Measurements from ENCODE around the gene NIPBL. TPM values are rescaled to one million over a fixed set of nuclear protein-coding genes. Genes with fewer than 3 reads are reported as not detected.
A peak's percentile ranks its signal among the peaks of the same experiment; 100 is the strongest.
"Not testable (repeated sequence)": the region's sequence is repeated elsewhere in the genome, so short reads cannot be mapped to it uniquely, and the experiment has no call there.

The NIPBL gene
- total and polyA plus RNA-seq, 4 experiments from 2014 or later, result 3.8 to 110 (median 74.4) TPM

DNA sequence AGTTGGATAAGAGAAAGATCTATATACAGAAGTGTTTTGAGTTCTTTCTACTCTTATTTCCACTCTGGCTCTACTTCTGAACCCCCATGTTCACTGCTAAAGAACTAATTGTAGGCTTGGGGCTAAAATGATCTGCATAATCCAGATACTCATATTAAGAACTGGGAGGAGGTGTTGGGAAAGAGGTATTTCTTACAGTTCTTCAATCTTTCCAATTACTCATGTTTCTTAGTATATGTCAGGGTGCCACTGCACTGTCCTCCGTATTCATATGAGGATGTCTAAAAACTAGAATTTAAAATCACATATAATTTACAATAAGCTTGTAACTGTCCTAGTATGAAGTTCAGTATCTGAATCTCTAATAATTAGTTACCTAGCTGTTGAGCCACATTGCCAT lies 12.7 kb downstream of the NIPBL start:
- H3K27ac ChIP-seq (ENCODE audit: low read depth, low read length), result no peak overlapping the region
- no peak overlapping the region for H3K27ac Mint-ChIP-seq
- ChIA-PET CTCF (ENCODE audit: partially characterized antibody) (no interaction called here), POLR2A (ENCODE audit: partially characterized antibody) (no interaction called here)
- intact Hi-C loops (cut with micrococcal nuclease), result no loop called here
- peaks cover 46 to 72% (median 58%) of the 10 kb centered on the region in 4 donors for H3K4me1 Mint-ChIP-seq
- no peaks in the 10 kb centered on the region for H3K27me3 ChIP-seq (ENCODE audit: insufficient read depth, low read length)
- no peaks in the 10 kb centered on the region for H3K9me3 ChIP-seq (ENCODE audit: control insufficient read depth in 1 of 2, low read length in 2 of 2)
- peaks cover 61% of the 10 kb centered on the region for H3K4me1 ChIP-seq (ENCODE audit: insufficient read depth, low read length)
- no peaks in the 10 kb centered on the region for H3K27me3 Mint-ChIP-seq
- DNase-seq, result no peak
- H3K4me3 Mint-ChIP-seq, result peak overlapping the region in 2 of 8 donors; percentile 31 to 40
- no peak overlapping the region for H3K4me3 ChIP-seq (ENCODE audit: low read length in 2 of 2)
- no peaks in the 10 kb centered on the region for H3K36me3 ChIP-seq (ENCODE audit: insufficient read depth, low read length)
- H3K9me3 Mint-ChIP-seq, result peaks cover 0 to 5% (median under 1%) of the 10 kb centered on the region in 8 donors
- peaks cover 16 to 24% of the 10 kb centered on the region in 2 donors for H3K36me3 Mint-ChIP-seq

DNA sequence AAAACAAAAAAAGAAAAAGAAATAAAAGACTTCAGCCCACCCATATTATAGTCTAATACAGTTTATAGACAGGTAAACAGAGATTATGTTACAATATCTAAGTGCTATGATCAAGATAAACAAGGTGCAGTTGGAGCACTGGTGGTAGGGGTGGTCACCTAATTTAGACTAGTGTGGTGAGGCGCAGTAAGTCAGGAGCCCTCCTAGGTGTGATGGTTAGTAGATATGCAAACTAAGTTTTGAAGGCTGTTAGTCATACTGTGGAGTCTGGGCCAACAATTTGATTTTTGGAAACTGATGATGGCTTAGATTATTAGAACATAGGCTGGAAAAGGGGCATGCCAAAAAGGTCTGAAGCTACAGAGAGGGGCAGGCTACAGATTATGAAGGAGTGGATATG lies 14.7 kb downstream of the NIPBL start:
- POLR2A ChIA-PET (ENCODE audit: partially characterized antibody), result no interaction called here
- H3K9me3 ChIP-seq (ENCODE audit: control insufficient read depth in 1 of 2, low read length in 2 of 2), result no peaks in the 10 kb centered on the region
- H3K27me3 ChIP-seq (ENCODE audit: insufficient read depth, low read length), result no peaks in the 10 kb centered on the region
- H3K4me3 ChIP-seq (ENCODE audit: low read length in 2 of 2), result no peak overlapping the region
- CTCF ChIA-PET (ENCODE audit: partially characterized antibody), result no interaction called here
- intact Hi-C loops (cut with micrococcal nuclease), result no loop called here
- H3K27ac ChIP-seq (ENCODE audit: low read depth, low read length), result no peak overlapping the region
- peaks cover 11 to 13% of the 10 kb centered on the region in 2 donors for H3K36me3 Mint-ChIP-seq
- H3K36me3 ChIP-seq (ENCODE audit: insufficient read depth, low read length), result no peaks in the 10 kb centered on the region
- peaks cover 65% of the 10 kb centered on the region for H3K4me1 ChIP-seq (ENCODE audit: insufficient read depth, low read length)
- no peak for DNase-seq
- no peak overlapping the region for H3K27ac Mint-ChIP-seq
- peaks cover 0 to 5% (median under 1%) of the 10 kb centered on the region in 8 donors for H3K9me3 Mint-ChIP-seq
- H3K4me3 Mint-ChIP-seq, result peak overlapping the region in 2 of 8 donors; percentile 6 to 7
- peaks cover 54 to 79% (median 62%) of the 10 kb centered on the region in 4 donors for H3K4me1 Mint-ChIP-seq
- H3K27me3 Mint-ChIP-seq, result no peaks in the 10 kb centered on the region

DNA sequence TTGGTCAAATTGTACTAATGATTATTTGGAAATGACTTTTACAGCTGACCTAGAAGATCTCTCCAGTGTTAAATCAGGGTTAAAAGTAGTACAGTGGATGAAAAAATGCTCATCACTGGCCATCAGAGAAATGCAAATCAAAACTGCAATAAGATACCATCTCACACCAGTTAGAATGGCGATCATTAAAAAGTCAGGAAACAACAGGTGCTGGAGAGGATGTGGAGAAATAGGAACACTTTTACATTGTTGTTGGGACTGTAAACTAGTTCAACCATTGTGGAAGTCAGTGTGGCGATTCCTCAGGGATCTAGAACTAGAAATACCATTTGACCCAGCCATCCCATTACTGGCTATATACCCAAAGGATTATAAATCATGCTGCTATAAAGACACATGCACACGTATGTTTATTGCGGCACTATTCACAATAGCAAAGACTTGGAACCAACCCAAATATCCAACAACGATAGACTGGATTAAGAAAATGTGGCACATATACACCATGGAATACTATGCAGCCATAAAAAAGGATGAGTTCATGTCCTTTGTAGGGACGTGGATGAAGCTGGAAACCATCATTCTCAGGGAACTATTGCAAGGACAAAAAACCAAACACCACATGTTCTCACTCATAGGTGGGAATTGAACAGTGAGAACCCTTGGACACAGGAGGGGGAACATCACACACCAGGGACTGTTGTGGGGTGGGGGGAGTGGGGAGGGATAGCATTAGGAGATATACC lies 15.7 kb downstream of the NIPBL start:
- Mint-ChIP-seq H3K36me3 (peaks cover 11 to 13% of the 10 kb centered on the region in 2 donors), H3K27ac (peak overlapping the region in 1 of 7 donors; percentile 6), H3K4me1 (peaks cover 52 to 76% (median 61%) of the 10 kb centered on the region in 4 donors)
- POLR2A ChIA-PET (ENCODE audit: partially characterized antibody); H3K4me3 ChIP-seq (ENCODE audit: low read length in 2 of 2); H3K27me3 ChIP-seq (ENCODE audit: insufficient read depth, low read length); H3K9me3 ChIP-seq (ENCODE audit: control insufficient read depth in 1 of 2, low read length in 2 of 2); intact Hi-C loops (cut with micrococcal nuclease); H3K27ac ChIP-seq (ENCODE audit: low read depth, low read length); H3K9me3 Mint-ChIP-seq; DNase-seq; H3K27me3 Mint-ChIP-seq; H3K36me3 ChIP-seq (ENCODE audit: insufficient read depth, low read length); H3K4me3 Mint-ChIP-seq: not testable (repeated sequence)
- peaks cover 61% of the 10 kb centered on the region for H3K4me1 ChIP-seq (ENCODE audit: insufficient read depth, low read length)
- CTCF ChIA-PET (ENCODE audit: partially characterized antibody), result interaction anchor here (0.6 kb wide), 1 partner anchor 487 kb away, joined by 3 read pairs; the partner anchor contains the start of gene WDR70

DNA sequence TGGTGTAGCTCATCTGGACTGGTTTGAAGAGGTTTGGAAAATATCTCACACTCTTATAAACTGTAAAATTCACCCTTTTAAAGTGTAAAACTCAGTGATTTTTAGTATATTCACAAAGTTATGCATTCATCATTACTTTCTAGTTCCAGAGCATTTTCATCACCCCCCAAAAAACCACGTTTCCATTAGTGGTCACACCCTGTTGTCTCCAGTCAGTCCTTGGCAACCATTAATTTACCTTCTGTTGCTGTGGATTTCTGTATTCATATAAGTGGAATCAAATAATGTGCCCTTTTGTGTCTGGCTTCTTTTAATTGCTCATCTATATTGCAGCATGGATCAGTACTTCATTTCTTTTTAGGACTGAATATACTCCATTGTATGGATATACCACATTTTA lies 18.4 kb downstream of the NIPBL start:
- H3K27me3 ChIP-seq (ENCODE audit: insufficient read depth, low read length), result no peaks in the 10 kb centered on the region
- peaks cover 0 to 5% (median 2%) of the 10 kb centered on the region in 8 donors for H3K9me3 Mint-ChIP-seq
- H3K4me1 ChIP-seq (ENCODE audit: insufficient read depth, low read length), result peaks cover 53% of the 10 kb centered on the region
- H3K27ac Mint-ChIP-seq, result peak overlapping the region in 1 of 7 donors; percentile 51
- H3K9me3 ChIP-seq (ENCODE audit: control insufficient read depth in 1 of 2, low read length in 2 of 2), result no peaks in the 10 kb centered on the region
- H3K36me3 ChIP-seq (ENCODE audit: insufficient read depth, low read length), result no peaks in the 10 kb centered on the region
- peak overlapping the region in 4 of 8 donors; percentile 2 to 60 (median 42) for H3K4me3 Mint-ChIP-seq
- POLR2A ChIA-PET (ENCODE audit: partially characterized antibody), result interaction anchor here (1.1 to 1.2 kb wide), 2 partner anchors 18 to 20 kb away, joined by 4 read pairs; partner anchors contain the start of gene NIPBL
- no peak overlapping the region for H3K4me3 ChIP-seq (ENCODE audit: low read length in 2 of 2)
- no peaks in the 10 kb centered on the region for H3K27me3 Mint-ChIP-seq
- H3K27ac ChIP-seq (ENCODE audit: low read depth, low read length), result no peak overlapping the region
- intact Hi-C loops (cut with micrococcal nuclease), result no loop called here
- H3K36me3 Mint-ChIP-seq, result peaks cover 11 to 13% of the 10 kb centered on the region in 2 donors
- H3K4me1 Mint-ChIP-seq, result peaks cover 46 to 75% (median 59%) of the 10 kb centered on the region in 4 donors
- CTCF ChIA-PET (ENCODE audit: partially characterized antibody), result interaction anchor here (0.7 to 1.8 kb wide), 3 partner anchors 10 to 165 kb away, joined by 3 to 6 read pairs (median 5); partner anchors contain the start of gene NIPBL
- no peak for DNase-seq

DNA sequence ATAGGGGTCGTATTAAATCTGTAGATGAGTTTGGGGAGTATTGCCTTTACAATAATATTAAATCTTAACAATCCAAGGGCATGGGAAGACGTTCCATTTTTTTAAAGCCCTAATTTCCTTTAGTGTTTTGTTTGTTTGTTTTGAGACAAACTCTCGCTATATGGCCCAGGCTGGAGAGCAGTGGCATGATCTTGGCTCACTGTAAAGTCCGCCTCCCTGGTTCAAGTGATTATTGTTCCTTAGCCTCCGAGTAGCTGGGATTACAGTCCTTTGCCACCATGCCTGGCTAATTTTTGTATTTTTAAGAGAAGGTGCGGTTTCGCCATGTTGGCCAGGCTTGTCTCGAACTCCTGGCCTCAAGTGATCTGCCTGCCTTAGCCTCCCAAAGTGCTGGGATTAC lies 19.9 kb downstream of the NIPBL start:
- H3K4me3 Mint-ChIP-seq, result peak overlapping the region in 2 of 8 donors; percentile 1 to 32
- Histone ChIP-seq H3K27ac (ENCODE audit: low read depth, low read length) (no peak overlapping the region), H3K4me1 (ENCODE audit: insufficient read depth, low read length) (peaks cover 53% of the 10 kb centered on the region), H3K9me3 (ENCODE audit: control insufficient read depth in 1 of 2, low read length in 2 of 2) (no peaks in the 10 kb centered on the region), H3K27me3 (ENCODE audit: insufficient read depth, low read length) (no peaks in the 10 kb centered on the region), H3K36me3 (ENCODE audit: insufficient read depth, low read length) (no peaks in the 10 kb centered on the region), H3K4me3 (ENCODE audit: low read length in 2 of 2) (no peak overlapping the region)
- no peak overlapping the region for H3K27ac Mint-ChIP-seq
- CTCF ChIA-PET (ENCODE audit: partially characterized antibody), result no interaction called here
- H3K36me3 Mint-ChIP-seq, result peaks cover 7 to 8% of the 10 kb centered on the region in 2 donors
- H3K4me1 Mint-ChIP-seq, result peaks cover 46 to 74% (median 62%) of the 10 kb centered on the region in 4 donors
- H3K27me3 Mint-ChIP-seq, result no peaks in the 10 kb centered on the region
- intact Hi-C loops (cut with micrococcal nuclease), result no loop called here
- no peak for DNase-seq
- POLR2A ChIA-PET (ENCODE audit: partially characterized antibody), result no interaction called here
- H3K9me3 Mint-ChIP-seq, result peaks cover 0 to 6% (median 1%) of the 10 kb centered on the region in 8 donors

DNA sequence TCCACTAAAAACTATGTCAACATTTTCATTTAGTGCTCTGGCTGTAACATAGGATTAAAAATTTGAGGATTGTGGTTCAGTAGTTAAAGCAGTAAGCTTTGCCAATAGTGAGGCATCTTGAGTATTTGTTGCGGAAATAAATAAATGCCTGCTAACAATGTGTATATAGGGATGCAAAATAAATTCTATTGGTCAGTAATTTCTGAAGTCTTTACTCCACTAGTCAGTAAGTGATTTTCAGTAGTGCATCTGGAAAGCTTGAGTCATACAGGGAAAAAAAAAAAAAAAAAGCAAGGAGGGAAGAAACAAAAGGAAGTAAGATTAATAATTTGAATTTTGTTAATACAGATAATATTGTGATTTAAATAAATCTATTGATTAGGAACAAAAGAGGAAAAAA lies 21.0 kb downstream of the NIPBL start:
- peaks cover 52 to 82% (median 66%) of the 10 kb centered on the region in 4 donors for H3K4me1 Mint-ChIP-seq
- CTCF ChIA-PET (ENCODE audit: partially characterized antibody), result interaction anchor here (0.7 kb wide), 1 partner anchor 16 kb away, joined by 3 read pairs; no protein-coding TSS in a partner anchor

DNA sequence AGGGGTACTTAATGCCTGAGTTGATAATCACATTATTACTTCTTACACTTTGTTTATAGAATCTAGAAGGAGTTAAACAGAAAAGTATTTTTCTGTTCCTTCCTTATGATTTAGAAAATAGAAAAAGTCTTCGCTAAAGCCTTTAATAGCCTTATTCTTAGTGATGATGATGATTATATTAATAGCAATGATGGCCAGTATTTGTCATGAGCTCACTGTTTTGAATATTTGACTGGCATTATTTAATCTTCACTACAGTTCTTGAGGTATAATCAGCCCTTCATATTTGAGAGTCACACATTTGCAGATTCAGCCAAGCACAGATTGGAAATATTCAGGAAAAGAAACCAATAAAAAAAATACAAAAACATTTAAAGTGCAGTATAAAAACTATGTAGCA lies 23.3 kb downstream of the NIPBL start:
- H3K4me1 Mint-ChIP-seq, result peaks cover 57 to 88% (median 68%) of the 10 kb centered on the region in 4 donors
- intact Hi-C loops (cut with micrococcal nuclease), result loop anchor here (1.0 kb wide), 1 partner anchor 7 kb away; no protein-coding TSS in a partner anchor
- H3K36me3 Mint-ChIP-seq, result peaks cover 0 to 6% of the 10 kb centered on the region in 2 donors
- H3K4me3 Mint-ChIP-seq, result peak overlapping the region in 2 of 8 donors; percentile 35 to 50
- ChIA-PET CTCF (ENCODE audit: partially characterized antibody) (interaction anchor here (0.8 kb wide), 1 partner anchor 24 kb away, joined by 3 read pairs; the partner anchor contains the start of gene NIPBL), POLR2A (ENCODE audit: partially characterized antibody) (interaction anchor here (1.0 kb wide), 1 partner anchor 24 kb away, joined by 3 read pairs; the partner anchor contains the start of gene NIPBL)
- peak overlapping the region in 1 of 7 donors; percentile 8 for H3K27ac Mint-ChIP-seq
- no peak for DNase-seq
- Histone ChIP-seq H3K36me3 (ENCODE audit: insufficient read depth, low read length) (no peaks in the 10 kb centered on the region), H3K4me3 (ENCODE audit: low read length in 2 of 2) (no peak overlapping the region), H3K27me3 (ENCODE audit: insufficient read depth, low read length) (no peaks in the 10 kb centered on the region), H3K4me1 (ENCODE audit: insufficient read depth, low read length) (peaks cover 64% of the 10 kb centered on the region), H3K27ac (ENCODE audit: low read depth, low read length) (no peak overlapping the region), H3K9me3 (ENCODE audit: control insufficient read depth in 1 of 2, low read length in 2 of 2) (no peaks in the 10 kb centered on the region)
- H3K9me3 Mint-ChIP-seq, result peaks cover 0 to 8% (median 1%) of the 10 kb centered on the region in 8 donors
- no peaks in the 10 kb centered on the region for H3K27me3 Mint-ChIP-seq

More for the DNA sequence above, 21.0 kb downstream of the NIPBL start:
- Mint-ChIP-seq H3K9me3 (peaks cover 0 to 8% (median 1%) of the 10 kb centered on the region in 8 donors), H3K36me3 (peaks cover 0 to 8% of the 10 kb centered on the region in 2 donors), H3K27ac (no peak overlapping the region), H3K27me3 (no peaks in the 10 kb centered on the region), H3K4me3 (peak overlapping the region in 4 of 8 donors; percentile 13 to 61 (median 39))
- POLR2A ChIA-PET (ENCODE audit: partially characterized antibody), result no interaction called here
- no peaks in the 10 kb centered on the region for H3K36me3 ChIP-seq (ENCODE audit: insufficient read depth, low read length)
- H3K4me3 ChIP-seq (ENCODE audit: low read length in 2 of 2), result no peak overlapping the region
- intact Hi-C loops (cut with micrococcal nuclease), result no loop called here
- no peaks in the 10 kb centered on the region for H3K9me3 ChIP-seq (ENCODE audit: control insufficient read depth in 1 of 2, low read length in 2 of 2)
- peaks cover 60% of the 10 kb centered on the region for H3K4me1 ChIP-seq (ENCODE audit: insufficient read depth, low read length)
- no peaks in the 10 kb centered on the region for H3K27me3 ChIP-seq (ENCODE audit: insufficient read depth, low read length)
- no peak for DNase-seq
- H3K27ac ChIP-seq (ENCODE audit: low read depth, low read length), result no peak overlapping the region
